Epithelial cell of proximal tubule (primary cell): Measurements from ENCODE around the gene NEUROG1. TPM values are rescaled to one million over a fixed set of nuclear protein-coding genes. Genes with fewer than 3 reads are reported as not detected.
"Not testable (repeated sequence)": the region's sequence is repeated elsewhere in the genome, so short reads cannot be mapped to it uniquely, and the experiment has no call there.

Experiments
- DNase-seq: peaks from one replicate; pipeline ENCODE4 v3.0.0-alpha.2; 2011; ENCODE audit warnings: low read depth
- H3K4me3 ChIP-seq: 2 replicates; pipeline ENCODE4 v1.5.1; 2011; ENCODE audit warnings: low read depth, mild to moderate bottlenecking, low read length
- CTCF ChIP-seq: conservative IDR thresholded peaks from 2 replicates; pipeline ENCODE4 v1.5.1; 2012; ENCODE audit warnings: low read depth, mild to moderate bottlenecking, low read length
- total RNA-seq: library from RNA; depleted of rRNA; stranded (reverse); fragments of >200 nt; gene quantifications from 2 replicates; pipeline ENCODE4 v1.2.3, GENCODE V29; 2015

The NEUROG1 gene
- total RNA-seq, 1 donor from 2014 or later: not detected

GRCh38 chr5:135537745-135538144, 2.0 kb upstream of the NEUROG1 start:
- TF ChIP-seq CTCF: no peak
- H3K4me3 ChIP-seq: no peak overlapping the region
- DNase-seq: no peak

- no peak for TF ChIP-seq CTCF
- DNase-seq: no peak
- H3K4me3 ChIP-seq: no peak overlapping the region
Observed at GRCh38 chr5:135537271-135537670, 1.5 kb upstream of the NEUROG1 start.

GRCh38 chr5:135535420-135535819, 344 bp downstream of the NEUROG1 start:
- TF ChIP-seq CTCF: no peak
- no peak for DNase-seq
- no peak overlapping the region for H3K4me3 ChIP-seq

GRCh38 chr5:135534609-135535419, 950 bp downstream of the NEUROG1 start:
- no peak for TF ChIP-seq CTCF
- no peak overlapping the region for H3K4me3 ChIP-seq
- no peak for DNase-seq

GRCh38 chr5:135533794-135534193, 2.0 kb downstream of the NEUROG1 start:
- no peak overlapping the region for H3K4me3 ChIP-seq
- no peak for DNase-seq
- no peak for TF ChIP-seq CTCF

GRCh38 chr5:135533334-135533733, 2.4 kb downstream of the NEUROG1 start:
- TF ChIP-seq CTCF: no peak
- DNase-seq: no peak
- H3K4me3 ChIP-seq: no peak overlapping the region

GRCh38 chr5:135529576-135529975, 6.2 kb downstream of the NEUROG1 start:
- not testable (repeated sequence) for DNase-seq, H3K4me3 ChIP-seq
